GM12874 (cell line): ENCODE measurements around the gene SPNS1.

Experiments used
- TF ChIP-seq, protein P1 (sequence below): IDR thresholded peaks from 2 replicates; pipeline ENCODE4 v1.5.1; 2011; ENCODE audit warnings: low read depth, mild to moderate bottlenecking, control low read depth, low read length, moderate library complexity; ENCODE audit not compliant: insufficient read depth

Gene SPNS1, protein sequence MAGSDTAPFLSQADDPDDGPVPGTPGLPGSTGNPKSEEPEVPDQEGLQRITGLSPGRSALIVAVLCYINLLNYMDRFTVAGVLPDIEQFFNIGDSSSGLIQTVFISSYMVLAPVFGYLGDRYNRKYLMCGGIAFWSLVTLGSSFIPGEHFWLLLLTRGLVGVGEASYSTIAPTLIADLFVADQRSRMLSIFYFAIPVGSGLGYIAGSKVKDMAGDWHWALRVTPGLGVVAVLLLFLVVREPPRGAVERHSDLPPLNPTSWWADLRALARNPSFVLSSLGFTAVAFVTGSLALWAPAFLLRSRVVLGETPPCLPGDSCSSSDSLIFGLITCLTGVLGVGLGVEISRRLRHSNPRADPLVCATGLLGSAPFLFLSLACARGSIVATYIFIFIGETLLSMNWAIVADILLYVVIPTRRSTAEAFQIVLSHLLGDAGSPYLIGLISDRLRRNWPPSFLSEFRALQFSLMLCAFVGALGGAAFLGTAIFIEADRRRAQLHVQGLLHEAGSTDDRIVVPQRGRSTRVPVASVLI

DNA sequence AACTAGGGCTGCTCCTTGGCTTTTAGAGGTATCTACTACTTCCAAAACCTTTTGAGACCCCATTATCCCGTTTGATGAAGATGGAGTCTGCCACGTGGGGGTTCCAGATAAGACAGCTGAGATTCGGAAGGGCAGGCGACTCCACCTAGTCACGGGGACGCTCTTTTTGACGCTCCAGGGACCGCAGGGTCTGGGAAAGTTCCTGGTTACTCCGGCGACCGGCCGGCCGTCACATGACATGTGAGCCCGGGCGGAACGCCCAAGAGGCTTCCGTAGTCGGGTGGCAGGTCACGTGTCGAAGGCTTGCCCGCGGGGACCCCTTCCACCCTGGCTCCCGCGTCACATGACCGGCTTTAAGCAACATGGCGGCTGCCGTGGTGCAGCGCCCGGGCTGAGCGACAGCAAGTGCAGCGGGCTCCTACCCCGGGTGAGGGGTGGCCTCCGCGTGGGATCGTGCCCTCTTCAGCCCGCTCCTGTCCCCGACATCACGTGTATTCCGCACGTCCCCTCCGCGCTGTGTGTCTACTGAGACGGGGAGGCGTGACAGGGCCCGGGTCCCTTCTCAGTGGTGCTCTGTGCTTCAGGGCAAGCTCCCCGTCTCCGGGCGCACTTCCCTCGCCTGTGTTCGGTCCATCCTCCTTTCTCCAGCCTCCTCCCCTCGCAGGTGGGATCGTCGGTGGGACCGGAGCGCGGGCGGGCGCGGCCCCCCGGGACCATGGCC is at the start of gene SPNS1:
SPNS1 (plus strand) TSS at position 342 of the 721 bp plus-strand sequence; CDS start at position 716, 374 bp downstream.
- TF ChIP-seq, protein P1, sequence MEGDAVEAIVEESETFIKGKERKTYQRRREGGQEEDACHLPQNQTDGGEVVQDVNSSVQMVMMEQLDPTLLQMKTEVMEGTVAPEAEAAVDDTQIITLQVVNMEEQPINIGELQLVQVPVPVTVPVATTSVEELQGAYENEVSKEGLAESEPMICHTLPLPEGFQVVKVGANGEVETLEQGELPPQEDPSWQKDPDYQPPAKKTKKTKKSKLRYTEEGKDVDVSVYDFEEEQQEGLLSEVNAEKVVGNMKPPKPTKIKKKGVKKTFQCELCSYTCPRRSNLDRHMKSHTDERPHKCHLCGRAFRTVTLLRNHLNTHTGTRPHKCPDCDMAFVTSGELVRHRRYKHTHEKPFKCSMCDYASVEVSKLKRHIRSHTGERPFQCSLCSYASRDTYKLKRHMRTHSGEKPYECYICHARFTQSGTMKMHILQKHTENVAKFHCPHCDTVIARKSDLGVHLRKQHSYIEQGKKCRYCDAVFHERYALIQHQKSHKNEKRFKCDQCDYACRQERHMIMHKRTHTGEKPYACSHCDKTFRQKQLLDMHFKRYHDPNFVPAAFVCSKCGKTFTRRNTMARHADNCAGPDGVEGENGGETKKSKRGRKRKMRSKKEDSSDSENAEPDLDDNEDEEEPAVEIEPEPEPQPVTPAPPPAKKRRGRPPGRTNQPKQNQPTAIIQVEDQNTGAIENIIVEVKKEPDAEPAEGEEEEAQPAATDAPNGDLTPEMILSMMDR, result no peak

DNA sequence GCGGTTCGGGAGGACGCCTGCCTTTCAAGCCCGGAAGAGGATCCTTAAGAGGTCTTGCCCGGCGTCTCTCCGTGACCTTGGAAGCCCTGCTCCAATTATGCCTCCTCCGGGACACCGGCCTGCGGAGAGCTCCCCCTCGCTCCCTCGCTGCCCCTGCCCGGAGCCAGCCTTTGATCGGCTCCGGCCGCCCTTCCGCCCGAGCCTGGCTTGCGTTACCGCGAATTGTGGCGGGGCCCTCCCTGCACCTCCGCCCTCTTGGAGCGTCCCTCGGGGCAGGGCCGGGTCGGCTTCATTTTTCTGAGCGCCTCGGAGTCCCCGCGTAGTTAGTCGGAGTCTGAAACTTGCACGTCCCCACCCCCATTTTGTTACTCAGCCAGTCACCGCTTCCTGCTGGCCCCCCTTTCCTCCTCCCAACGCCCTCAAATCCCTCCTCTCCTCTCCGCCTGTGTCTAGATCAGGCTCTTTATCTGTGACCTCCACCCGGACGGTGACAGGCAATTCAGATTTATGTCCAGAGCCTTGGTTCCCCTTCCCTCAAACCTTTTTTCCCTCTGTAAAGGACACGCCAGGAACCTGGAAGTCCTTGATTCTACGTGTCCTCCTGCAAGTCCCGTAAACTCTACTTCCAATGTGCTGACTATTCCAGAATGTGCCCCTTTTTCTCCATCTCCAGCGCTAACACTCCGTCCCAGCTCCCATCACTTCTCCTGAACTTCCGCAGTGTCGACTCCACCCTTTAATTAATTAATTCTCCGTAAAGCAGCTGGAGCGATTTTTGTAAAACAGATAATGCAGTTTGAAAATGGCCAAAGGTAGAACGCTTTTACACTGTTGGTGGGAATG is 49.0 kb upstream of the SPNS1 start:
- TF ChIP-seq, protein P1, result no peak

DNA sequence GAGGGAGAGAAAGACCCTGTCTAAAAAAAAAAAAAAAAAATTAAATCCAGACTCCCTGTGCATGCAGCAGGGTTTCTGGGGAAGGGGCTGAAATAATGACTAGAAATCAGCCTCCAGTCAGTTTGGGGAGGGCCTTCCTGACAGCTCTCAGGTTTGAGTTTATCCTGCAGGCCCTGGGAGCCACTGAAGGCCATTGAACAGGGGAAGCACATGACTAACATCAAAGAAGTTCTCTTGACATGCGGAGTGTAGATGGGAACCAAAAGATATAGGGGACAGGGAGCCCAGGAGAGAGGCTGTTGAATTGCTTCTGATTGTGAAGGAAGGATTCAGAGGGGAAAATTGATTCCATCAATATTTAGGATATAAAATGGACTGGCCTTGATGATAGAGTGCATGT is 46.8 kb upstream of the SPNS1 start:
- TF ChIP-seq, protein P1, result no peak

DNA sequence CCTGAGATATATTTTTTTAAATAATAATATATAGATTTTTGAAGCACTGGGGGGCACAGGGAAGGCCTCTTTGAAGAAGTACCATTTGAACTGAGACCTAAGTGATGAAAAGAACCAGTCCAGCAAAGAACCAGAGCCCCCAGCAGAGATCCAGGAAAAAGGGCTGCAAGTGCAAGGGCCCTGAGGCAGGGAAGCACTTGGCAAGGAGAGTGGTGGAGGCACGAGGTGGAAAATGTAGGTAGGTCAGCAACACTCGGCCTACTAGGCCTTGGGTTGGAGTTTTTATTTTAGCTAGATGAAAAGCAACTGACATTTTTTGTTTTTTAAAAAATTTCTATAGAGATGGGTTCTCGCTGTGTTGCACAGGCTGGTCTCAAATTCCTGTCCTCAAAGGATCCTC is 44.4 kb upstream of the SPNS1 start:
- TF ChIP-seq, protein P1, result no peak

DNA sequence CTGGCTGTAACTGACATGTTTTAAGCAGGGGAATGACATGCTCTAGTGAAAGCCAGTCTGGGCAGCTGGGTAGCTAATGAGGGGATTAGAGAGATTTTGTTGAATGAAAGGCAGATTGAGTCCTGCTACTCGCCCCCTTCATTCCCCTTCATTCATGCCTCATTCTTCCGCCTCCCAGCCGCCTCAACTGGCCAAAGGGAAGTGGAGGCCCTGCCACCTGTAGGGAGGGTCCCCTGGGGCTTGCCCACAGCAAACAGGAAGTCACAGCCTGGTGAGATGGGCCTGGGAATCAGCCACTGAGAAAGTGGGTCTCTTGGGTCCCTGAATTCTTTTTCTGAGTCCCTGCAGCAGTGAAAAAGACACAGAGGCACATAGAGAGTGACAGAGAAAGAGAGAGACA is 43.9 kb upstream of the SPNS1 start:
- TF ChIP-seq, protein P1, result no peak

DNA sequence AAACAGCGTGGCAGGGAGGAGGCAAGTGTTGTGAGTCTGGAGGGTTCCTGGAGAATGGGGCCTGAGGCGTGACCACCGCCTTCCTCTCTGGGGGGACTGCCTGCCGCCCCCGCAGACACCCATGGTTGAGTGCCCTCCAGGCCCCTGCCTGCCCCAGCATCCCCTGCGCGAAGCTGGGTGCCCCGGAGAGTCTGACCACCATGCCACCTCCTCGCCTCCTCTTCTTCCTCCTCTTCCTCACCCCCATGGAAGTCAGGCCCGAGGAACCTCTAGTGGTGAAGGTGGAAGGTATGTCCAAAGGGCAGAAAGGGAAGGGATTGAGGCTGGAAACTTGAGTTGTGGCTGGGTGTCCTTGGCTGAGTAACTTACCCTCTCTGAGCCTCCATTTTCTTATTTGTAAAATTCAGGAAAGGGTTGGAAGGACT is 42.8 kb upstream of the SPNS1 start, which contains the start of gene CD19:
CD19 (plus strand) TSS at position 171 of the 425 bp plus-strand sequence; CDS start at position 201, 30 bp downstream.
- TF ChIP-seq, protein P1, result no peak
